H9 (cell line): Measurements from ENCODE around the gene FTO. TPM values are rescaled to one million over a fixed set of nuclear protein-coding genes. Genes with fewer than 3 reads are reported as not detected.

Experiments used
- DNase-seq: peaks from one replicate; pipeline ENCODE4 v3.0.0-alpha.2; 2017
- H2AFZ ChIP-seq: one replicate; pipeline ENCODE4 v1.6.1; 2013; ENCODE audit warnings: mild to moderate bottlenecking, low read length, control low read depth, moderate library complexity
- H2AK5ac ChIP-seq: 2 replicates; pipeline ENCODE4 v1.6.1; 2013; ENCODE audit warnings: low read length, control low read depth, mixed read lengths; ENCODE audit not compliant: insufficient read length
- H2BK120ac ChIP-seq: one replicate; pipeline ENCODE4 v1.6.1; 2013; ENCODE audit warnings: low read depth, mild to moderate bottlenecking, low read length, control low read depth, inconsistent platforms; ENCODE audit not compliant: poor library complexity, severe bottlenecking
- H2BK12ac ChIP-seq: 2 replicates; pipeline ENCODE4 v1.6.1; 2013; ENCODE audit warnings: low read length, control low read depth, mixed read lengths, low read depth; ENCODE audit not compliant: insufficient read length
- H2BK15ac ChIP-seq: 2 replicates; pipeline ENCODE4 v1.6.1; 2013; ENCODE audit warnings: low read depth, low read length, control low read depth
- H2BK20ac ChIP-seq: one replicate; pipeline ENCODE4 v1.6.1; 2013; ENCODE audit warnings: low read depth, mild to moderate bottlenecking, low read length, control low read depth, inconsistent platforms; ENCODE audit not compliant: poor library complexity, severe bottlenecking
- H2BK5ac ChIP-seq: 2 replicates; pipeline ENCODE4 v1.6.1; 2013; ENCODE audit warnings: low read length, control low read depth, mixed read lengths; ENCODE audit not compliant: insufficient read length
- H3K14ac ChIP-seq: 2 replicates; pipeline ENCODE4 v1.6.1; 2013; ENCODE audit warnings: low read length, control low read depth; ENCODE audit not compliant: insufficient read depth
- H3K18ac ChIP-seq: 2 replicates; pipeline ENCODE4 v1.6.1; 2013; ENCODE audit warnings: low read depth, mild to moderate bottlenecking, mixed read lengths, low read length, control low read depth; ENCODE audit not compliant: insufficient read length
- H3K23ac ChIP-seq: 2 replicates; pipeline ENCODE4 v1.6.1; 2013; ENCODE audit warnings: low read length, control low read depth, mixed read lengths, low read depth; ENCODE audit not compliant: insufficient read length
- H3K23me2 ChIP-seq: 2 replicates; pipeline ENCODE4 v1.6.1; 2013; ENCODE audit warnings: low read depth, mild to moderate bottlenecking, mixed read lengths, low read length, control low read depth; ENCODE audit not compliant: insufficient read length, poor library complexity, severe bottlenecking
- H3K27ac ChIP-seq: 2 replicates; pipeline ENCODE4 v1.5.1; 2013; ENCODE audit warnings: low read length, control low read depth, mixed read lengths, low read depth; ENCODE audit not compliant: insufficient read length
- H3K27me3 ChIP-seq: 2 replicates; pipeline ENCODE4 v1.6.1; 2013; ENCODE audit warnings: low read length, control low read depth, inconsistent platforms; ENCODE audit not compliant: insufficient read depth
- H3K4ac ChIP-seq: 2 replicates; pipeline ENCODE4 v1.6.1; 2013; ENCODE audit warnings: low read depth, mild to moderate bottlenecking, control low read depth, inconsistent platforms, low read length, moderate library complexity
- H3K4me1 ChIP-seq: 2 replicates; pipeline ENCODE4 v1.6.1; 2013; ENCODE audit warnings: low read length, control low read depth, inconsistent platforms; ENCODE audit not compliant: insufficient read depth
- H3K4me2 ChIP-seq: 2 replicates; pipeline ENCODE4 v1.6.1; 2013; ENCODE audit warnings: low read length, control low read depth, mixed read lengths; ENCODE audit not compliant: insufficient read length, insufficient read depth
- H3K56ac ChIP-seq: 2 replicates; pipeline ENCODE4 v1.6.1; 2013; ENCODE audit warnings: low read depth, mild to moderate bottlenecking, mixed read lengths, low read length, control low read depth; ENCODE audit not compliant: insufficient read length
- H3K79me1 ChIP-seq: 2 replicates; pipeline ENCODE4 v1.6.1; 2013; ENCODE audit warnings: low read depth, mild to moderate bottlenecking, moderate library complexity, low read length, control low read depth, inconsistent platforms; ENCODE audit not compliant: insufficient read depth, poor library complexity, severe bottlenecking
- H3K79me2 ChIP-seq: 2 replicates; pipeline ENCODE4 v1.6.1; 2013; ENCODE audit warnings: low read length, control low read depth, inconsistent platforms; ENCODE audit not compliant: insufficient read depth
- H3K9ac ChIP-seq: 2 replicates; pipeline ENCODE4 v1.6.1; 2013; ENCODE audit warnings: low read length, control low read depth, mixed read lengths; ENCODE audit not compliant: insufficient read length; ENCODE audit errors: extremely low read depth
- H3K9me3 ChIP-seq: one replicate; pipeline ENCODE4 v1.6.1; 2013; ENCODE audit warnings: low read depth, low read length, inconsistent platforms; ENCODE audit not compliant: control insufficient read depth
- H3T11ph ChIP-seq: one replicate; pipeline ENCODE4 v1.6.1; 2013; ENCODE audit warnings: mild to moderate bottlenecking, low read length, control low read depth, inconsistent platforms
- H4K20me1 ChIP-seq: one replicate; pipeline ENCODE4 v1.6.1; 2013; ENCODE audit not compliant: control insufficient read depth, insufficient read length, insufficient read depth
- H4K5ac ChIP-seq: 2 replicates; pipeline ENCODE4 v1.6.1; 2013; ENCODE audit warnings: low read depth, mild to moderate bottlenecking, mixed read lengths, low read length, control low read depth; ENCODE audit not compliant: insufficient read length
- H4K8ac ChIP-seq: replicated peaks from 2 replicates; pipeline ENCODE4 v1.6.1; 2013; ENCODE audit warnings: low read length, control low read depth, mixed read lengths, low read depth; ENCODE audit not compliant: insufficient read length
- H4K91ac ChIP-seq: 2 replicates; pipeline ENCODE4 v1.6.1; 2013; ENCODE audit warnings: low read depth, mild to moderate bottlenecking, moderate library complexity, mixed read lengths, low read length, control low read depth; ENCODE audit not compliant: insufficient read length
- H3K27ac Mint-ChIP-seq, 3 experiments: 2 replicates in 2 of 3; 3 replicates in 1 of 3; pipeline ENCODE4 v1.8.0; 2020 to 2021; ENCODE audit warnings: mixed read lengths in 3 of 3, mild to moderate bottlenecking in 1 of 3, moderate library complexity in 1 of 3
- H3K27me3 Mint-ChIP-seq: 2 replicates; pipeline ENCODE4 v1.8.0; 2021; ENCODE audit warnings: low read depth, mild to moderate bottlenecking, moderate library complexity, mixed read lengths
- H3K36me3 Mint-ChIP-seq, 3 experiments: 2 replicates in 2 of 3; 3 replicates in 1 of 3; pipeline ENCODE4 v1.8.0; 2020 to 2021; ENCODE audit warnings: low read depth in 3 of 3, mixed read lengths in 3 of 3; ENCODE audit not compliant: insufficient read depth in 1 of 3
- H3K4me1 Mint-ChIP-seq, 2 experiments: 2 replicates each; pipeline ENCODE4 v1.8.0; 2020; ENCODE audit warnings: mixed read lengths in 2 of 2
- H3K4me3 Mint-ChIP-seq, 2 experiments: 2 replicates in 1 of 2; 3 replicates in 1 of 2; pipeline ENCODE4 v1.8.0; 2020 to 2021; ENCODE audit warnings: mild to moderate bottlenecking in 2 of 2, mixed read lengths in 2 of 2, moderate library complexity in 1 of 2
- H3K9me3 Mint-ChIP-seq, 2 experiments: 2 replicates in 1 of 2; 3 replicates in 1 of 2; pipeline ENCODE4 v1.8.0; 2020; ENCODE audit warnings: mild to moderate bottlenecking in 2 of 2, mixed read lengths in 2 of 2, moderate library complexity in 1 of 2
- CTCF ChIP-seq: fragments of 200-600 bp; sonication (generic); conservative IDR thresholded peaks from 3 replicates; pipeline ENCODE4 v1.8.0; 2021; ENCODE audit warnings: antibody characterized with exemption, mild to moderate bottlenecking
- total RNA-seq: library from RNA; stranded (reverse); gene quantifications from 2 replicates; pipeline ENCODE4 v1.2.1, GENCODE V29; 2021

The FTO gene
- total RNA-seq, 1 experiment from 2014 or later = 67.9 TPM

- H3K4me2 ChIP-seq = no peak overlapping the region
- DNase-seq = no peak
- no peaks in the 10 kb centered on the region for H3K27me3 Mint-ChIP-seq
Observed at GRCh38 chr16:53785044-53785443, 81.1 kb downstream of the FTO start.

More at GRCh38 chr16:53785044-53785443, 81.1 kb downstream of the FTO start:
- Histone ChIP-seq H3K9me3 (no peaks in the 10 kb centered on the region), H3K4me1 (0 out of 2 replicates have a peak, but pooled peaks cover 2% of the 10 kb centered on the region), H3K79me1 (no peaks in the 10 kb centered on the region), H3K18ac (no peak overlapping the region), H3K27ac (no peak overlapping the region), H4K5ac (no peak overlapping the region), H3T11ph (no peak overlapping the region), H4K8ac (no peak overlapping the region), H4K91ac (no peak overlapping the region), H2BK12ac (no peak overlapping the region), H2BK120ac (no peak overlapping the region), H2BK5ac (no peak overlapping the region), H3K14ac (no peak overlapping the region), H3K79me2 (no peaks in the 10 kb centered on the region), H3K56ac (no peak overlapping the region), H2AK5ac (no peak overlapping the region), H3K23ac (no peak overlapping the region), H3K4ac (no peak overlapping the region), H3K9ac (no peak overlapping the region), H2BK20ac (no peak overlapping the region), H3K23me2 (no peaks in the 10 kb centered on the region), H4K20me1 (no peaks in the 10 kb centered on the region), H2BK15ac (no peak overlapping the region), H3K27me3 (no peaks in the 10 kb centered on the region), H2AFZ (no peak overlapping the region)
- no peak overlapping the region for H3K27ac Mint-ChIP-seq
- H3K4me1 Mint-ChIP-seq = peaks cover 0 to 3% of the 10 kb centered on the region in 2 experiments; a peak in 1 of 4 replicates
- H3K36me3 Mint-ChIP-seq = no peaks in the 10 kb centered on the region; a peak in 1 of 7 replicates
- no peaks in the 10 kb centered on the region for H3K9me3 Mint-ChIP-seq
- TF ChIP-seq CTCF = no peak
- no peak overlapping the region for H3K4me3 Mint-ChIP-seq
